ENCODE results near the gene ATOSA.

Gene ATOSA, protein sequence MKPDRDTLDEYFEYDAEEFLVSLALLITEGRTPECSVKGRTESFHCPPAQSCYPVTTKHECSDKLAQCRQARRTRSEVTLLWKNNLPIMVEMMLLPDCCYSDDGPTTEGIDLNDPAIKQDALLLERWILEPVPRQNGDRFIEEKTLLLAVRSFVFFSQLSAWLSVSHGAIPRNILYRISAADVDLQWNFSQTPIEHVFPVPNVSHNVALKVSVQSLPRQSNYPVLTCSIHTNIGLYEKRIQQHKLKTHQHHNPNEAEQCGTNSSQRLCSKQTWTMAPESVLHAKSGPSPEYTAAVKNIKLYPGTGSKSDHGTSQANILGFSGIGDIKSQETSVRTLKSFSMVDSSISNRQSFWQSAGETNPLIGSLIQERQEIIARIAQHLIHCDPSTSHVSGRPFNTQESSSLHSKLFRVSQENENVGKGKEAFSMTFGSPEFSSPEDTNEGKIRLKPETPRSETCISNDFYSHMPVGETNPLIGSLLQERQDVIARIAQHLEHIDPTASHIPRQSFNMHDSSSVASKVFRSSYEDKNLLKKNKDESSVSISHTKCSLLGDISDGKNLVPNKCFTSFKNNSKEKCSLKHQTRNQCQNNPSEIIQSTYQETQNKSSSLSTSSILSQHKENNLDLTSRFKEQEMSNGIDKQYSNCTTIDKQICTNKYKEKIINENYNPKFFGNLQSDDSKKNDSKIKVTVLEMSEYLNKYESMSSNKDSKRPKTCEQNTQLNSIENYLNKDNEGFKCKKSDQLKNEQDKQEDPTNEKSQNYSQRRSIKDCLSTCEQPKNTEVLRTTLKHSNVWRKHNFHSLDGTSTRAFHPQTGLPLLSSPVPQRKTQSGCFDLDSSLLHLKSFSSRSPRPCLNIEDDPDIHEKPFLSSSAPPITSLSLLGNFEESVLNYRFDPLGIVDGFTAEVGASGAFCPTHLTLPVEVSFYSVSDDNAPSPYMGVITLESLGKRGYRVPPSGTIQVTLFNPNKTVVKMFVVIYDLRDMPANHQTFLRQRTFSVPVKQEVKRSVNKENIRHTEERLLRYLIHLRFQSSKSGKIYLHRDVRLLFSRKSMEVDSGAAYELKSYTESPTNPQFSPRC
- 12.5 to 193 (median 98.5) reads per million in 9 experiments for total RNA-seq

DNA sequence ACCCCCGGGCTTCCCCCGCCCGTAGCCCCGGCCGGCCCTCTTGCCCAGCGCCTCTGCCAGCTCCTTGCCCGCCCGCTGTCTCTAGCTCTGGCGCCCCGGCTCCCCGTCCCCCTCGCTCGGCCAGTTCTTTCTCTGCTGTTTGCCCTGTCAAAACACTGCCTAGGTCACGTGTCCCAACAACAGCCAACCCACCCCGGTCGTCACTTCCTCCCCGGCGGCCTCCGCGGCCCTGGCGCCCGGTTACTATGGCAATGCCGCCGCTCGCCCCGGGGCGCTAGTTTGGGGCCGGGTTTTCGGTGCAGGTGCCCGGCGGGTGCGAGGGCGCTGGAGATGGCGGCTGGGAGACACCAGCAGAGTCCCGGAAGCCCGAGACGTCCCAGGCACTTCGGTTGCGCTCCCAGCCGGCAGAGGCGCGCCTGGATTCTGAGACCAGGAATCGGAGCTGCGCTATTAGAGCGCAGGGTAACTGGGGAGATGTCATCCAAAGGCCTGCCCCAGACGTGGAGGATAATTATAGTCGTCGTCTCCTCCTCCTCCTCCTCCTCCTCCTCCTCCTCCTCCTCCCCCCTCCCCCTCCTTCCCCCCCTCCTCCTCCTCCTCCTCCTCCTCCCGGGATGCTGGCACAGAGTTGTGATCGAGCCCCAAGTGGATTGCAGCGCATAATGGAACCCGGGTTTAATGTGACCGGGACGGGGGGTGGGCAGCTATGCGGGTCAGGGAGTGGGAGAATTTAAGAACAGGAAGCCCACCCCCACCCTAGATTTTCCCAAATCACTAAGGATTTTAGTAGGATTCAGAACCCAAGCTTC lies at the start of gene ATOSA:
ATOSA (minus strand) TSS at position 157 of the 809 bp plus-strand sequence. CDS start 1,367 bp downstream, outside the sequence.
- H3K9me3 Mint-ChIP-seq: no peaks in the 10 kb centered on the region
- H3K36me3 Mint-ChIP-seq (ENCODE audit: insufficient read depth): peaks cover 42% of the 10 kb centered on the region

DNA sequence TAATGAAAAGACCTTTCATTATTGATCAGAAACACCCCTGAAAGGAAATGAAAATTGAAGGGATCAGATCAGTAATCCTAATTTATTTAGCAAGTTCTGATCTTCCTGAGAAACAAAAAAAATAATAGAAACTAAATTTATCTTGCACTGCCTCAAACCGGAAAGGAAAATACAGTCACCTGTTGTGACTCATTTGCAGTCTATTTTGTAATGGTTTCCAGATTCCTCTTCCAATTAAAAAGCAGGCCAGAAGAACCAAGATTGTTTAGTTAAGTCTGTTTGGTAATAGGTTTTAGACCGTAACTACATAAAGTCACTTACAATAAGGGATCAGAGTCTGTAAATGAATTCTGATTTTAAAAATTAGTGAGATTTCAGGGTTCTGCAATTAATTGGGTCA lies 49.7 kb upstream of the ATOSA start:
- H3K27me3 Mint-ChIP-seq: no peaks in the 10 kb centered on the region
- no peak overlapping the region for H3K4me3 Mint-ChIP-seq
- no peaks in the 10 kb centered on the region for H3K9me3 Mint-ChIP-seq
- H3K27ac Mint-ChIP-seq: peak overlapping the region in 1 of 2 donors; percentile 17
- H3K36me3 Mint-ChIP-seq (ENCODE audit: insufficient read depth): no peaks in the 10 kb centered on the region
- H3K4me1 Mint-ChIP-seq (ENCODE audit: low read depth in 2 of 2): peaks cover 8 to 9% of the 10 kb centered on the region in 2 donors
- ATAC-seq (replicated peaks) (no peak), DNase-seq (no peak)

More for the DNA sequence above, at the start of gene ATOSA:
- Mint-ChIP-seq H3K27ac (peak within 1 kb of the TSS; percentile 98 to 99), H3K4me3 (peak within 1 kb of the TSS; percentile 89 to 96), H3K27me3 (no peaks in the 10 kb centered on the region), H3K4me1 (ENCODE audit: low read depth in 2 of 2) (peaks cover 25 to 48% of the 10 kb centered on the region in 2 donors)
- DNase-seq (peak; percentile 91 to 93 (median 92)), ATAC-seq (replicated peaks) (peak; percentile 79)

DNA sequence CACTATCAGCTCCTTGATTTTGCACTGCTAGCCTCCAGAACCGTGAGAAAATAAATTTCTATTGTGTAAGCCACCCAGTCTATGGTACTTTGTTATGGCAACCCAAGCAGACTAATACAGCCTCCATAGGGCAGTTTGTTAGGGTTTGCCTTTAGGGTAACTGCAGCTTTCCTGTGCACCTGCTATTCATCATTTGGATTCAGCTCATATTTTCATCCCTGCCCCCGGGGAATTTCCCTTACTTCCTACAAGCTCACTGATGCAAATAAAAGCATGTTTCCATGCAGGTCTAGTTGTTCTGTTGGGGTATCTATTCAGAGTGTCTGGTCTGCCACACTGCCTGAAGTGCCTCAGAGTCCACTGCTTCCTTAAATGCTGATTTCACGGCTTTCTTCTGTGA lies 48.6 kb upstream of the ATOSA start:
- DNase-seq: no peak
- H3K9me3 Mint-ChIP-seq: no peaks in the 10 kb centered on the region
- peaks cover 8 to 9% of the 10 kb centered on the region in 2 donors for H3K4me1 Mint-ChIP-seq (ENCODE audit: low read depth in 2 of 2)
- H3K4me3 Mint-ChIP-seq: no peak overlapping the region
- H3K27ac Mint-ChIP-seq: no peak overlapping the region
- no peaks in the 10 kb centered on the region for H3K27me3 Mint-ChIP-seq
- no peak for ATAC-seq (replicated peaks)
- H3K36me3 Mint-ChIP-seq (ENCODE audit: insufficient read depth): no peaks in the 10 kb centered on the region

DNA sequence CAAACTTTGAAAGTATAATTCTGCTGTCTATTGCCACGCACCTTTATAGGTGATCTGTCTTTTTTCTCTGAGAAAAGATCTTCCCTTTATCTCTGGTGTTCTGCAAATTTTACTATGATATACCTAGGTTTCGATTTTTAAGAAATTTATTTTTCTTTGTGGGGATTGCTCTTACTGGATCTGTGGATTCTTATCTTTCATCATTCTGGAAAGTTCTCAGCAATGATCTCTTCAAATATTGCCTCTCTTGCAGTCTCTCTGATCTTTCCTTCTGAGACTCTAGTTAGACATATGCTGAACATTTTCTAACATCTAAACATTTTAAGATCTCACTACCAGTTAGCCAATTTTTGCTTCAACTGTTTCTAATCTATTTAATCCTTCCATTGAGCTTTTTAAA lies 47.0 kb upstream of the ATOSA start:
- ATAC-seq (replicated peaks) (no peak), DNase-seq (no peak)
- no peaks in the 10 kb centered on the region for H3K36me3 Mint-ChIP-seq (ENCODE audit: insufficient read depth)
- no peaks in the 10 kb centered on the region for H3K9me3 Mint-ChIP-seq
- no peak overlapping the region for H3K27ac Mint-ChIP-seq
- H3K27me3 Mint-ChIP-seq: no peaks in the 10 kb centered on the region
- H3K4me1 Mint-ChIP-seq (ENCODE audit: low read depth in 2 of 2): peaks cover 8 to 9% of the 10 kb centered on the region in 2 donors
- no peak overlapping the region for H3K4me3 Mint-ChIP-seq

DNA sequence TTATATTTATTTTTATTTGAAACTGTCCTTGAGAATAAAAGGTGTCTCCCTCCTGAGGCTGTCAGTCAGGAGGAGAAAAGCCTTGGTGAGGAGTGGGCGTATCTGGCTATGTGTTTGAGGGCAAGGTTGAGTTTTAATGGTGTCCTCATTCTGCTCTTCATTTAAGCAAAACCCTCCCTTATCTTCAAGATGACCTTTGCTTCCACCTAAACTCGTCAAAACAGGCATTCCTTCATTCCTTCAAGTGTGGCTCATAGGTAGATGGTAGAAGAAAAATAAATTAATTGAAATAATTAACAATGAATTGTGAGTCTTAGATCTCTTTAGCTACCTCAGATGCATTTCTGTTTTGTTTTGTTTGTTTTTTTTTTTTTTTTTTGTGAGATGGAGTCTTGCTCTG lies 39.4 kb upstream of the ATOSA start:
- Mint-ChIP-seq H3K4me1 (ENCODE audit: low read depth in 2 of 2) (no peaks in the 10 kb centered on the region), H3K4me3 (no peak overlapping the region), H3K27me3 (no peaks in the 10 kb centered on the region), H3K27ac (no peak overlapping the region), H3K36me3 (ENCODE audit: insufficient read depth) (no peaks in the 10 kb centered on the region), H3K9me3 (no peaks in the 10 kb centered on the region)
- DNase-seq: no peak
- ATAC-seq (replicated peaks): no peak

DNA sequence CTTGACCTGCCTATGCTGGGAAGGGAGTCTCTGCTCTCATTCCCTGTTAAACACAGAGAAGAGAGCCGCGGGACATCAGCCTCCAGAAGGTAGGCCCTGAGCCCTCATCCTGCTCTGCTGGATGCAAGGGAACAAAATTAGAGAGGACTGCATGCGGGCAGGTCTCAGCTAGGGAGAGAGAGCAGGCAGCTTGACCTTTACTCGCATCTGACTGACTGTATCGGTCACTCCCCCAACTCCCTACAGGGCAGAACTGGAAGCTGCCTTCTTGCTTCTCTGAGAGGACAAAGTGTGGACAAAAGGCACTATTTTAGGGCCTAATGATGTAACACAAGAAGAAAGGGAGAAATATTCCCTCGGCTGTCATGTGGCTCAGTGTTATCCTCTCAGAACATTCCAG lies 38.7 kb upstream of the ATOSA start:
- H3K27me3 Mint-ChIP-seq: no peaks in the 10 kb centered on the region
- no peak for ATAC-seq (replicated peaks)
- no peaks in the 10 kb centered on the region for H3K36me3 Mint-ChIP-seq (ENCODE audit: insufficient read depth)
- no peaks in the 10 kb centered on the region for H3K4me1 Mint-ChIP-seq (ENCODE audit: low read depth in 2 of 2)
- peak overlapping the region in 1 of 2 donors; percentile 19 for H3K27ac Mint-ChIP-seq
- DNase-seq: no peak
- no peak overlapping the region for H3K4me3 Mint-ChIP-seq
- H3K9me3 Mint-ChIP-seq: no peaks in the 10 kb centered on the region

DNA sequence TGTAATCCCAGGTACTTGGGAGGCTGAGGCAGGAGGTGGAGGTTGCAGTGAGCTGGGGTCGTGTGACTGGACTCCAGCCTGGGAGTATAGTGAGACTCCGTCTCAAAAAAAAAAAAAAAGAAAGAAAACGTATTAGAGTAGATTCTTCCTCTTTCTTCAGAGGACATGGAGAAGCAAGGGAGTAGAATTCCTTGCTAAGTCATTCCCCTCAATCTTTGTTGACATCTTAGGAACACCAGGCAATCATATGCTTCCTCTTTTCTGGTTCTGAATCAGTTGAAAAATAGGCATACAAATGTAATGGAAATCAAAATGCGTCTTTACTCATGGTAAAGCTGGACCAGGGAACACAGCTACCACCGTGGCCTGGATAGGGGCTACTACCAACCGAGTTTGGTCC lies 38.3 kb upstream of the ATOSA start:
- Mint-ChIP-seq H3K27ac (peak overlapping the region in 1 of 2 donors; percentile 19), H3K4me1 (ENCODE audit: low read depth in 2 of 2) (no peaks in the 10 kb centered on the region), H3K4me3 (no peak overlapping the region), H3K9me3 (no peaks in the 10 kb centered on the region), H3K27me3 (no peaks in the 10 kb centered on the region), H3K36me3 (ENCODE audit: insufficient read depth) (no peaks in the 10 kb centered on the region)
- DNase-seq (no peak), ATAC-seq (replicated peaks) (no peak)

DNA sequence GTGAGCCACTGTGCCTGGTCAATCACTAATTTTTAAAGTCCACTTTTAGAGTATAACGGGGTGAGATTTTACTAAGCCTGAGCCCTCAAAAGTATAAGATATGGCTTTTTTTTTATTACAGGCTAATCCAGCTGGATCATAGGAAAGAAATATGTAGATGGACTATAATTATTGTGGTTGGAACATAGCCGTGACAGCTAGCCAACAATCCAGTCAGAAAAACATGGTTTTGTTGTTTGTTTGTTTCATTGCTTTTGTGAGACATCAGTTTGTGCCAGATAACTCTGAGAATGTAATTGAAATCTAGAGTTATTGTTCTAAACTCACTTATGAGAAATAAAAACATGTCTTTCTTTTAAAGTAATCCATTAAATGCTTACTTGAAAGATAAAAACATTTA lies 37.3 kb upstream of the ATOSA start:
- Mint-ChIP-seq H3K9me3 (no peaks in the 10 kb centered on the region), H3K4me3 (no peak overlapping the region), H3K36me3 (ENCODE audit: insufficient read depth) (no peaks in the 10 kb centered on the region), H3K4me1 (ENCODE audit: low read depth in 2 of 2) (no peaks in the 10 kb centered on the region), H3K27me3 (no peaks in the 10 kb centered on the region), H3K27ac (no peak overlapping the region)
- ATAC-seq (replicated peaks) (no peak), DNase-seq (no peak)

DNA sequence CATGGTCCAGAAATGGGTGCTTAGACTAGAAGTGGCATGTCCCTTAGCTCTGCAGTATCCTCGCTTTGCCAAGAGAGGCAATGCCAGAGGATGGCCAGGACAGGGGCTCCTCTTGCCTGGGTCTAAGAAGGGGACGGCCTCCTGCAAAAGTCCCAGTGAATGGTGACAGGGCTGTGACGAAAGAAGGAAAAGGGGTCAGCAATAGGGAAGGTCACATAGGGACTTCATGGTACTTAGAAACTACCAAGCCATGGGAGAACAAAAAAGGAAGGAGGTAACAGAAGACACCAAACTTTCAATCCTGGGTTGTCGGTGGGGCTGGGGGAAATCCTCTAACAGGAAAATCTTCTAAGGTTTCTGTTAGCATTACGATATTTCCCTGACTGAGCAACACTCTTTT lies 36.2 kb upstream of the ATOSA start:
- H3K9me3 Mint-ChIP-seq: peaks cover 0 to 3% of the 10 kb centered on the region in 2 donors
- no peaks in the 10 kb centered on the region for H3K4me1 Mint-ChIP-seq (ENCODE audit: low read depth in 2 of 2)
- DNase-seq: no peak
- H3K36me3 Mint-ChIP-seq (ENCODE audit: insufficient read depth): no peaks in the 10 kb centered on the region
- no peaks in the 10 kb centered on the region for H3K27me3 Mint-ChIP-seq
- H3K4me3 Mint-ChIP-seq: no peak overlapping the region
- H3K27ac Mint-ChIP-seq: no peak overlapping the region
- ATAC-seq (replicated peaks): no peak

DNA sequence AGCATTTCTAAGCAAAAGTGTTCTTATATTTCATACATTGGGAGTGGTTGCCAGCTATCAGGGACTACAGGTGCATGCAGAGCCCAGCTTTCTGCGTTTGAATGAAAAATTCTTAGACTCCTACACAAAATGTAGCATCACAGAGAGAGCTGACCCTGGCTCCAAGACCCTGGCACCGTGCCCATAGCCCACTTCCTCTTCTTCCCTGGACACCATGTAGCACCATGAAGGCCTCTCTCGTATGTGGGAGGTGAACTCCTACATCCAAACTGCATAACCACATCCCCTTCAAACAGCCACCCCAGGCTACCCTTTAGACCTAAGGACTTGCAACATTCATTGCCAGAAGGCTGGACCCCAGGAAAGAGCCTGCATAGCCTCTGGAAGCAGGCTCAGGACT lies 35.8 kb upstream of the ATOSA start:
- H3K4me3 Mint-ChIP-seq: no peak overlapping the region
- ATAC-seq (replicated peaks): no peak
- no peak overlapping the region for H3K27ac Mint-ChIP-seq
- no peaks in the 10 kb centered on the region for H3K27me3 Mint-ChIP-seq
- peaks cover 0 to 3% of the 10 kb centered on the region in 2 donors for H3K9me3 Mint-ChIP-seq
- H3K36me3 Mint-ChIP-seq (ENCODE audit: insufficient read depth): no peaks in the 10 kb centered on the region
- no peaks in the 10 kb centered on the region for H3K4me1 Mint-ChIP-seq (ENCODE audit: low read depth in 2 of 2)
- no peak for DNase-seq

DNA sequence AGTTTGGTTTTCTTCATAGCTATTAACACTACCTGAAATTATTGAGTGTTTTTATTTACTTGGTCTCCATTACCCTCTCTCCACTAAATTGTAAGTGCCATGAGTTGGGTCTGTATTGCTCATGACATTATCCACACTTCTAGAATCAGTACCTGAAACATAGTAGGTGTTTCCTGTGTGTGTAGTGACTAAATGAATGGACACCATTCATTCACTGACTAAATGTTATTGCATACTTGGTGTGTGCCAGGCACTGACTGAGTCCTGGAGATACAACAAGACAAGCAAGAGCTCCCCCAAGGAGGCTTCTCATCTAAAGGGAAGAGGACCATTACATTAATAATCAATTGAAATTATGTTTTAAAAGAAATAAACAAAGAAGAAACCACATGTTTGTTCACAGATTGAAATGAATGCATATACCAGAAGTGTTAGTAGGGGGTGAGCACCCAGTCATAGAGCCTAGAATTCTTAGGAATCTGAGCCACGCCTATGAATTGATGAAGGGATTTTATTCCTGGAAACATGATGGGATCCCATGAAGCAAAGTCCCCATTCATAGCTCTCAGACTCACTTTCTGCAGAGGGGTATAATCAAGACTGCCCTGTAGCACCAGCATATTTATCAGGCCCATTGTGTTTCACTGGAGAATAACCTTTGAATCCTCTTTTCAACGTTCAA lies 31.7 kb upstream of the ATOSA start:
- H3K4me1 Mint-ChIP-seq (ENCODE audit: low read depth in 2 of 2): peaks cover 0 to 1% of the 10 kb centered on the region in 2 donors
- no peak overlapping the region for H3K4me3 Mint-ChIP-seq
- no peaks in the 10 kb centered on the region for H3K36me3 Mint-ChIP-seq (ENCODE audit: insufficient read depth)
- no peak for ATAC-seq (replicated peaks)
- DNase-seq: no peak
- no peaks in the 10 kb centered on the region for H3K27me3 Mint-ChIP-seq
- H3K27ac Mint-ChIP-seq: peak overlapping the region in 1 of 2 donors; percentile 18
- peaks cover 0 to 3% of the 10 kb centered on the region in 2 donors for H3K9me3 Mint-ChIP-seq

DNA sequence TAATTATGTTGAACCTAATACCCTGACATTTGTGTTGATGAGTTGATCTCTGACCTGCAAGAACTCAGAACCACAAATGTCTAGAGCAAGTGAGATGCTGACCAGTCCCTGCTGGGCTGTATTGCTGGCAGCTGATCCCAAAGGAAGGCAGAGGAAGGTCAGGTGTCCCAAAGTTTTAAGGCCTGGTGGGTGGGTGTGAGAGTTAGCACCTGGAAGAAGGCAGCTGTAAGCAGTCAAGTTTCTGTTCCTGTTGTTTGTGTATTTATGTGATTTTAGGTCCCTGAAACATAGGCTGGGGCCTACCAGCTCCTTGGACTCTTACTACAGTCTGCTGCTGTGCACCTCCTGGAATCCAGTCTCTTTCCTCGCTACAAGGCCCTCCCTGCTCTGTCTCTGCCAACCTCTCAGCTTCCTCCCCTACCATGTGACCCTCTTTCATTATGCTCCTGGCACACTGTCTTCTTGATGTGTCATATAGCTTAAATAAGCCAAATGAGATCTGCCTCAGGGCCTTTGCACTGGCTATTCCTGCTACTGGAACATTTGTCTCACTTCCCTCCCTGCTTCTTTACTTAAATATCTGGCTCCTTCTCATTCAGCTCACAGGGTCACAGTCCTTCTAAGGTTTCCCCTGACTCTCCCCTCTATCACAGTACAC lies 31.0 kb upstream of the ATOSA start:
- DNase-seq (no peak), ATAC-seq (replicated peaks) (no peak)
- Mint-ChIP-seq H3K4me1 (ENCODE audit: low read depth in 2 of 2) (peaks cover 0 to 1% of the 10 kb centered on the region in 2 donors), H3K36me3 (ENCODE audit: insufficient read depth) (no peaks in the 10 kb centered on the region), H3K9me3 (peaks cover 0 to 3% of the 10 kb centered on the region in 2 donors), H3K27me3 (no peaks in the 10 kb centered on the region), H3K4me3 (no peak overlapping the region), H3K27ac (peak overlapping the region in 1 of 2 donors; percentile 18)

All from effector memory CD8-positive, alpha-beta T cell (primary cell).